Measurements from ENCODE around the gene ANTXR2.
"Not testable (repeated sequence)": the region's sequence is repeated elsewhere in the genome, so short reads cannot be mapped to it uniquely, and the experiment has no call there.

ANTXR2 gene

GRCh38 chr4:80016506-80016905 lies 56.5 kb downstream of the ANTXR2 start:
- no peak for DNase-seq

- DNase-seq: no peak
Observed at GRCh38 chr4:80015407-80016189, 57.4 kb downstream of the ANTXR2 start.

- DNase-seq: no peak
Observed at GRCh38 chr4:80014531-80014930, 58.5 kb downstream of the ANTXR2 start.

DNA sequence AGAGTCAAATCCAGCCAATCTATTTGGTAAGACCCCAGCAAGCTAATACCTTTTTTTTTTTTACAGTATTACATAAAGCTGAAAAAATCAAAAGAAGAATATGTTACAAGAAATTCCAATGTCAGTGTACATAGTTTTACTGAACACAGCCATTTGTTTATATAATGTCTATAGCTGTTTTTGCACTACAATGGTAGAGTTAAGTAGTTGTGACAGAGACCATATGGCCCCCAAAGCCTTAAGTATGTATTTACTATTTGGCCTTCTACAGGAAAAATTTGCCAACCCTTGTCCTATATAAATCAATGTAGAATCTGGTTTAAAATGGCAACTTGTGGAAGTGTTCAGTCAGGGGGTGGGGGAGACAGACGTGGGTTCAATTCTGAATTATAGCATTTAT lies 60.7 kb downstream of the ANTXR2 start:
- DNase-seq: no peak

DNA sequence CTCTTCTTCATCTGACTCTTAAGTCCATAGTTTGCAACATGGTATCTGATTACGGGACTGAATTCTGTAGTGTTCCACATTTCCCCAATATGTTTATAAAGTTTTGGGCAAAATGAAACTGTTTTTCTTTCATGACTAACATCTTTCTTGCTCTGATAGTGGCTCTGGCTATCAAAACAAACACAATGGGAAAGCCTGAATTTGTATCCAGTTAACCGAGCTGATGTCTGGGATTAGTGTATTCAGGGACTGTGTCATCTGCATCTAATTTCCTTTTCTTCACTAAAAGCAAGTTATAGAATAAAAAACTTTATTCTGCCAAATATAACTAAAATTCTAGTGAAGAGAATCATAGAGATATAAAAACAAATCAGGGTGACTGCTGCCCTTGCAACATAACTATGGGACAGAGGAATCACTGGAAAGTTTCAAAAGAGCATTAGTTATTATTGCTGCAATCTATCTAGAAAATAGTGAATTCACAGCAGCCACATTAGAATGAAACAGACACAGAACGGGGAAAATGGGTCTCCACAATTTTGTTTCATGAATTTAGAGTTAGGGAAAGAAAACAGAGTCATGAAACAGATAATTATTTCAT lies 61.3 kb downstream of the ANTXR2 start:
- no peak for DNase-seq

- DNase-seq: no peak
Observed at GRCh38 chr4:80010316-80010715, 62.7 kb downstream of the ANTXR2 start.

- DNase-seq: no peak
Observed at GRCh38 chr4:80009806-80010205, 63.2 kb downstream of the ANTXR2 start.

- no peak for DNase-seq
Observed at GRCh38 chr4:80008971-80009370, 64.1 kb downstream of the ANTXR2 start.

DNA sequence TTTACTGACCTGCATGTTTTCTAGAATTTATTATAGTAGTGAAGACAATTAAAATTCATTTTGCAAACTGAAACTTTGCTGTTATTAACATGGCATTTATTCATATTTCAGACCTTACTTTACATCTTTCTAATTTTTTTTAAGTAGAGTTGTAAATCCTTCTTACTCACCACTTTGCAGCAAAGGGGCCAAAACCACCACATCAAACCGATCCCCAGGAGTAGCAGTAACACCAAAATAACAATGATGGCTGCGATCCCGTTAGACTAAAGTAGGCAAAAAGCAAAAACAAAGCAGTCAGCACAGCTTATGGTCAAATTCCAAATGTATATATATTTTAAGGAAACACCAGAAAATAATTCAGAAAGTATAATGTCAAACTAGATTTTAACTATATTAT lies 64.7 kb downstream of the ANTXR2 start:
- DNase-seq: no peak

GRCh38 chr4:80007745-80008149 lies 65.3 kb downstream of the ANTXR2 start:
- no peak for DNase-seq

GRCh38 chr4:80006935-80007744 lies 65.9 kb downstream of the ANTXR2 start:
- DNase-seq: no peak

GRCh38 chr4:80005863-80006262 lies 67.2 kb downstream of the ANTXR2 start:
- DNase-seq: no peak

DNA sequence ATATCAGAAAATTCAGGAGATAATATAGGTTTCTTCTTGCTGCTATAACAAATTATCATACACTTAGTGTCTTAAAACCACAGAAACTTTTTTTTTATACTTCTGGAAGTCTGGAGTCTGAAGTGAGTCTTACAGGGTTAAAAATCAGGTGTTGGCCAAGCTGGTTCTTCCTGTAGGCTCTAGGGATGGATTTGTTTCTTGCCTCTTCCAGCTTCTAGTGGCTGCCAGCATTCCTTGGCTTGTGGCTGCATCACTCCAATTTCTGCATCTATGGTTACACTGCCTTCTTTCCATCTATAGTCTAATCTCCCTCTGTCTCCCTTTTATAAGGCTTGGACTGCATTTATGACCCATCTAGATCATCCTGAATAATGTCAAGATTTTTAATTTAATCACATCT lies 68.7 kb downstream of the ANTXR2 start:
- DNase-seq: no peak

DNA sequence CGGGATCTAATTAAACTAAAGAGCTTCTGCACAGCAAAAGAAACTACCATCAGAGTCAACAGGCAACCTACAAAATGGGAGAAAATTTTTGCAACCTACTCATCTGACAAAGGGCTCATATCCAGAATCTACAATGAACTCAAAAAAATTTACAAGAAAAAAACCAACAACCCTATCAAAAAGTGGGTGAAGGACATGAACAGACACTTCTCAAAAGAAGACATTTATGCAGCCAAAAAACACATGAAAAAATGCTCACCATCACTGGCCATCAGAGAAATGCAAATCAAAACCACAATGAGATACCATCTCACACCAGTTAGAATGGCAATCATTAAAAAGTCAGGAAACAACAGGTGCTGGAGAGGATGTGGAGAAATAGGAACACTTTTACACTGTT lies 70.5 kb downstream of the ANTXR2 start:
- not testable (repeated sequence) for DNase-seq

GRCh38 chr4:79999048-79999447 lies 74.0 kb downstream of the ANTXR2 start:
- DNase-seq: not testable (repeated sequence)

DNA sequence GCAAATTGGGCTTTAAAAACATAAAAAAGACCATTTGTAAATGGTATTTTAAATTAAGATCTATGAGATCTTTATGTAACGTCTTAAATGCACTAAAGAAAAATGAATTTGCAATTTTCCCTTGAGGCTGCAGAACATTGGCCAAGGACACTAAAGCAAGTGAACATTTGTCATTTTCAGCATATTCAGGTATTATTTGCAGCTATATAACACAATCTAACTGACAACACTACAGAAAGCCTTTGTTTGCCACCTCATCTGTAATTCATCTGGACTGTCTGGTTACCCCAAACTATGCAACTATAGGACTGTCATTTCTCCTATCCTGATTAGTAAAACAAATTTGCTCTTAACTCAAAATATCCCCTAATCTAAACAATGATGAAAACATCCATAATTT lies 74.8 kb downstream of the ANTXR2 start:
- no peak for DNase-seq

DNA sequence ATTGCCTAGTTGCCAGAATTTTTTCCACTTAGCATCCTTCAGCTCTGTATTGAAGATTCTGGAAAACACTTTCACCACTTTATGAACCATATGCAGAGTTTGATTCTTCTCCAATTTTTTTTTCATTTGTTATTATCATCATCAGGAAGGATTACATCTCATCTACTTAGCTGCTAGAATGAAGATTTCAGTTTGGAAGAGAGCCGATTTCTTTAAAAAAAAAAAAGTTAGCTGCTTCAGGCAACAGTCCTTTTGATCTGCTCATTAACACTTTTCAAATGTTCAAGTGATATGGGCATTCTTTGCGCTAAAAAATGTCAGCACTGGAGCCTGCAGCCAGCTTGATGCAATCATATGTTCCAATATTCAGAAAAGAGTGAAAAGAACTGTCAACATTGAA lies 76.2 kb downstream of the ANTXR2 start:
- DNase-seq: no peak

DNA sequence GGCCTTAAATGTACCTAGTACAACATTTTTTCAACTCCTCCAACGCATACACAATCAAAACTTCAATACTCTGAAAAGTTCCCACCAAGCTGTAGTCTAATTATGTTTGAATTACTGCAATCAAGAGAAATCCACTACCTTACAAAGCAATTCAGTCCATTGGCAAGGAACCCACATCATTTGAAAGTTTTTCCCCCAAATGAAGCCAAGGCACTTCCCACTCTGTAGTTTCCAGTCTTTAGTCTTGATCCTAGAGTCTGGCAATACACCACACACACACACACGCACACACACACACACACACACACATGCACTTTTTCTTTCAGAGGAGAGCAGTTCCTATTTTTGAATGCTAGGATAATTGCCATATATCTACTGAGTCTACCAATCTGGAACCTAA lies 79.6 kb downstream of the ANTXR2 start:
- DNase-seq: no peak

GRCh38 chr4:79991601-79992000 lies 81.4 kb downstream of the ANTXR2 start:
- DNase-seq: no peak

DNA sequence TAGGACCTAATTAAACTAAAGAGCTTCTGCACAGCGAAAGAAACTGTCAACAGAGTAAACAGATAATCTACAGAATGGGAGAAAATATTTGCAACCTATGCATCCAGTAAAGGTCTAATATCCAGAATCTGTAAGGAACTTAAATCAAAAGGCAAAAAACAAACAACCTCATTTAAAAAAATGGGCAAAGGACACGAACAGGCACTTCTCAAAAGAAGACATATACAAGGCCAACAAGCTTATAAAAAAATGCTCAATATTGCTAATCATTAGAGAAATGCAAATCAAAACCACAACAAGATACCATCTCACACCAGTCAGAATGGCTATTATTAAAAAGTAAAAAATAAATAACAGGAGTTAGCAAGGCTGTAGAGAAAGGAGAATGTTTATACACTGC lies 81.9 kb downstream of the ANTXR2 start:
- not testable (repeated sequence) for DNase-seq

DNA sequence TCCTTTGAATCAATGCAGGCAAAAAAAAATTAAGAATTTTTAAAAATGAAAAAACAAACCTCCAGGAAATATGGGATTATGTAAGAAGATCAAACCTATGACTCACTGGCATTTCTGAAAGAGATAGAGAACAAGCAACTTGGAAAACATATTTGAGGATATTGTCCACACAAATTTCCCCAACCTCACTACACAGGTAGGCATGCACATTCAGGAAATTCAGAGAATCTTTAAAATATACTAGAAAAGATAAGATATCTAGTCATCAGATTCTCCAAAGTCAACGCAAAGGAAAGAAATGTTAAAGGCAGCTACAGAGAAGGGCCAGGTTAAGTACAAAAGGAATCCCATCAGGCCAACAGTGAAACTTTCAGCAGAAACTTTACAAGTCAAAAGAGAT lies 85.6 kb downstream of the ANTXR2 start:
- no peak for DNase-seq

DNA sequence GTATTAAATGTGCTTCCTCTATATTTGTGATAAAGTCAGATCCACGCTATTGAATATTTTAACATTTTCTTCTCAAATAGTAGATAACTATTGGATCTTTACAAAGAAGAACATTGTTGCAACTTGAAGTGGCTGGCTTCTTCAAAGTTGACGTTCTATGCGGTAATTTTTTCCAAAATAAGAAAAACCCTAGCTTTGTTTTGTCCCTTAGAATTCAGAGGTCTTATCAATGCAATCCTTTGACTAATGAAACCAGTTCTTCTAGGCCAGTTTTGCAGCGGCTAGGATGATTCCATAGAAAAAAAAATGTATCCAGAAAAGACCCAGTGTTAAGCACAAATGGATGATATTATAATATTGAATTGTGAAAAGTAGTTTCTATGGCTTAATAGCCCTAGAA lies 89.6 kb downstream of the ANTXR2 start:
- DNase-seq: no peak

GRCh38 chr4:79982601-79983322 lies 90.3 kb downstream of the ANTXR2 start:
- no peak for DNase-seq
